K562 (cell line): Measurements from ENCODE around the gene VAMP8. TPM values are rescaled to one million over a fixed set of nuclear protein-coding genes. Genes with fewer than 3 reads are reported as not detected.
A peak's percentile ranks its signal among the peaks of the same experiment; 100 is the strongest.

Experiments
- ADNP ChIP-seq: fragments of 200-800 bp; sonication (Bioruptor generic); IDR thresholded peaks from 2 replicates; pipeline ENCODE4 v1.6.1; 2016; ENCODE audit warnings: missing genetic modification characterization, missing compliant biosample characterization
- FOXJ2 ChIP-seq: fragments of 200-800 bp; sonication (Bioruptor generic); IDR thresholded peaks from 2 replicates; pipeline ENCODE4 v1.6.1; 2016; ENCODE audit warnings: missing genetic modification characterization, missing compliant biosample characterization
- MAFG ChIP-seq: fragments of 450-650 bp; conservative IDR thresholded peaks from 2 replicates; pipeline ENCODE4 v1.6.1; 2016; ENCODE audit warnings: missing genetic modification characterization, missing compliant biosample characterization
- MEF2A ChIP-seq: IDR thresholded peaks from 2 replicates; pipeline ENCODE4 v1.6.1; 2011; ENCODE audit warnings: low read depth, mild to moderate bottlenecking, low read length, moderate library complexity; ENCODE audit not compliant: control insufficient read depth
- MTA3 ChIP-seq: fragments of 450-650 bp; formaldehyde crosslinking; IDR thresholded peaks from 2 replicates; pipeline ENCODE4 v1.6.1; 2017; ENCODE audit warnings: mild to moderate bottlenecking, borderline replicate concordance
- POLR2AphosphoS5 ChIP-seq: IDR thresholded peaks from 2 replicates; pipeline ENCODE4 v1.6.1; 2011; ENCODE audit warnings: mild to moderate bottlenecking, low read depth, low read length, moderate library complexity; ENCODE audit not compliant: control insufficient read depth, insufficient read depth
- PYGO2 ChIP-seq: fragments of 450-650 bp; IDR thresholded peaks from 2 replicates; pipeline ENCODE4 v1.6.1; 2016; ENCODE audit warnings: mild to moderate bottlenecking, missing genetic modification characterization, moderate library complexity, missing compliant biosample characterization
- RFX1 ChIP-seq: fragments of 450-650 bp; IDR thresholded peaks from 2 replicates; pipeline ENCODE4 v1.6.1; 2016; ENCODE audit warnings: mild to moderate bottlenecking, moderate library complexity
- TAF1 ChIP-seq: IDR thresholded peaks from 2 replicates; pipeline ENCODE4 v1.6.1; 2011; ENCODE audit warnings: mild to moderate bottlenecking, low read length, moderate library complexity; ENCODE audit not compliant: insufficient read depth, control insufficient read depth, severe bottlenecking; ENCODE audit errors: extremely low read depth
- YBX1 ChIP-seq: fragments of 450-650 bp; IDR thresholded peaks from 2 replicates; pipeline ENCODE4 v1.7.1; 2016; ENCODE audit warnings: mild to moderate bottlenecking
- ZKSCAN1 ChIP-seq: fragments of 150-350 bp; IDR thresholded peaks from 2 replicates; pipeline ENCODE4 v1.6.1; 2016; ENCODE audit warnings: low read depth, low read length
- ZNF197 ChIP-seq: fragments of 200-800 bp; sonication (Bioruptor generic); IDR thresholded peaks from 2 replicates; pipeline ENCODE4 v1.6.1; 2016; ENCODE audit warnings: low read depth, missing genetic modification characterization, missing compliant biosample characterization
- ZNF77 ChIP-seq: fragments of 250-450 bp; sonication (Bioruptor Pico); IDR thresholded peaks from 2 replicates; pipeline ENCODE4 v1.5.0; 2020
- polyA plus RNA-seq, 8 experiments: library from polyadenylated mRNA; depleted of rRNA in 4 of 8; stranded (reverse) in 5 of 8; unstranded in 3 of 8; fragments of >200 nt; fragmentation: Nextera tagmentation in 2 of 8; fragmentation: Illumina TruSeq in 1 of 8; extraction: Ambion mirVana in 2 of 8; extraction: Trizol in 1 of 8; gene quantifications; 2 replicates each; pipeline versions ENCODE4 v1.2.1 to v1.2.3, GENCODE V29; 2011 to 2014; ENCODE audit warnings: inconsistent platforms in 1 of 8, missing spikeins in 1 of 8
- total RNA-seq, 7 experiments: library from RNA; depleted of rRNA in 6 of 7; stranded (reverse); fragments of >200 nt in 6 of 7; fragmentation: Illumina TruSeq in 2 of 7; extraction: Trizol in 2 of 7; gene quantifications; 2 replicates each; pipeline versions ENCODE4 v1.2.1 to v1.2.3, GENCODE V29; 2011 to 2021; ENCODE audit warnings: low replicate concordance in 1 of 7
- TF ChIP-seq, protein P1 (sequence below): sonication (generic); formaldehyde crosslinking; IDR thresholded peaks from 2 replicates; pipeline ENCODE4 v1.8.0; 2022; ENCODE audit warnings: mild to moderate bottlenecking, missing genetic modification reagents
- TF ChIP-seq, protein P2 (sequence below): IDR thresholded peaks from 2 replicates; pipeline ENCODE4 v1.6.1; 2012; ENCODE audit warnings: low read depth, low read length, improper control_type of control experiment, borderline replicate concordance
- TF ChIP-seq, protein P3 (sequence below): fragments of 250-450 bp; sonication (Bioruptor Pico); IDR thresholded peaks from 2 replicates; pipeline ENCODE4 v1.8.0; 2021; ENCODE audit warnings: borderline replicate concordance, mild to moderate bottlenecking, moderate library complexity; ENCODE audit not compliant: poor library complexity, severe bottlenecking
- TF ChIP-seq, protein P4 (sequence below): fragments of 450-650 bp; formaldehyde crosslinking; IDR thresholded peaks from 2 replicates; pipeline ENCODE4 v1.4.0; 2020; ENCODE audit warnings: mild to moderate bottlenecking, moderate library complexity

Gene VAMP8
- total and polyA plus RNA-seq, 9 of the 15 experiments (the other 6 are each of a cell fraction or from before 2014, with no cell fraction given), result 107 to 571 (median 248) TPM

DNA sequence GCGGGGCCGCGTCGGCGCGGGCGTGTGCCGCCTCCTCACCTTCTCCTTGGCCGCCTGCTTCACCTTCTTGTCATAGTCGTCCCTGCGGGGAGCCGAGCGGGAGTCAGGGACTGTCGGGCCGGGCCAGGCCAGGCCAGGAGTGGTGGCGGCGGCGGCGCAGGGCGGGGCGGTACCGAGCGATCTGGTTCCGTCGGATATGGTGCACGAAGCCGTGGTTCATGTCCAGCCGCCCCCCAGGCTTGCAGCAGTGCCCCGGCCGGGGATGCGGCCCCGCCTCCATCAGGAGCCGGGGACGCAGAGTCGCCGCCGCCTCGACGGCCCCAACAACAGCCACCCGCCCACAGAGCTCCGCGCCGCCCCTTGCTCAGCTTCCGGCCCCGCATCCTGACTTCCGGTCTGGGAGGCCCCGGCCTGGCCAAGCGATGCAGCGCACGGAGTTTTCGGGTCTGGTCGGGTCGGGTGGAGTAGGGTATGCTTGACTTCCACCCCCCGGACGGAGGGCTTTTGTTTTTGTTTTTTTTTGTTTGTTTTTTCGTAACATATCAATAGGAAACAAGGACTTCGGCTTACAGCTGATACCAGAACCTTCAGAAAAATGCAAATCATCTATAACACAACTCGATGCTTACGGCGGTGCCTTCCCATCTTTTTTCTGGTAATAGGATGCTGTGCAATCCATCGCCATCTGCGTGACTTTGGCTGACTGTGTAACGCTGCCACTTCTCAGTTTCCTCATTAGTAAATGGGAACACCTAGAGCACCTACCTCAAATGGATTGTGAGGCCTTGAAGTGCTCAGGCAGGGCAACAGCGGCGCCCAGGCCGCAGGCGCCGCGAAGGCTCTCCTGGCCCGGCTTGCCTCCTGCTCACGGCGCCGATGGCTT lies 34.6 kb downstream of the VAMP8 start, which contains the start of gene C2orf68 (continued):
- TF ChIP-seq, protein P1, sequence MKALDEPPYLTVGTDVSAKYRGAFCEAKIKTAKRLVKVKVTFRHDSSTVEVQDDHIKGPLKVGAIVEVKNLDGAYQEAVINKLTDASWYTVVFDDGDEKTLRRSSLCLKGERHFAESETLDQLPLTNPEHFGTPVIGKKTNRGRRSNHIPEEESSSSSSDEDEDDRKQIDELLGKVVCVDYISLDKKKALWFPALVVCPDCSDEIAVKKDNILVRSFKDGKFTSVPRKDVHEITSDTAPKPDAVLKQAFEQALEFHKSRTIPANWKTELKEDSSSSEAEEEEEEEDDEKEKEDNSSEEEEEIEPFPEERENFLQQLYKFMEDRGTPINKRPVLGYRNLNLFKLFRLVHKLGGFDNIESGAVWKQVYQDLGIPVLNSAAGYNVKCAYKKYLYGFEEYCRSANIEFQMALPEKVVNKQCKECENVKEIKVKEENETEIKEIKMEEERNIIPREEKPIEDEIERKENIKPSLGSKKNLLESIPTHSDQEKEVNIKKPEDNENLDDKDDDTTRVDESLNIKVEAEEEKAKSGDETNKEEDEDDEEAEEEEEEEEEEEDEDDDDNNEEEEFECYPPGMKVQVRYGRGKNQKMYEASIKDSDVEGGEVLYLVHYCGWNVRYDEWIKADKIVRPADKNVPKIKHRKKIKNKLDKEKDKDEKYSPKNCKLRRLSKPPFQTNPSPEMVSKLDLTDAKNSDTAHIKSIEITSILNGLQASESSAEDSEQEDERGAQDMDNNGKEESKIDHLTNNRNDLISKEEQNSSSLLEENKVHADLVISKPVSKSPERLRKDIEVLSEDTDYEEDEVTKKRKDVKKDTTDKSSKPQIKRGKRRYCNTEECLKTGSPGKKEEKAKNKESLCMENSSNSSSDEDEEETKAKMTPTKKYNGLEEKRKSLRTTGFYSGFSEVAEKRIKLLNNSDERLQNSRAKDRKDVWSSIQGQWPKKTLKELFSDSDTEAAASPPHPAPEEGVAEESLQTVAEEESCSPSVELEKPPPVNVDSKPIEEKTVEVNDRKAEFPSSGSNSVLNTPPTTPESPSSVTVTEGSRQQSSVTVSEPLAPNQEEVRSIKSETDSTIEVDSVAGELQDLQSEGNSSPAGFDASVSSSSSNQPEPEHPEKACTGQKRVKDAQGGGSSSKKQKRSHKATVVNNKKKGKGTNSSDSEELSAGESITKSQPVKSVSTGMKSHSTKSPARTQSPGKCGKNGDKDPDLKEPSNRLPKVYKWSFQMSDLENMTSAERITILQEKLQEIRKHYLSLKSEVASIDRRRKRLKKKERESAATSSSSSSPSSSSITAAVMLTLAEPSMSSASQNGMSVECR, result no peak
- peak; percentile 95 for TF ChIP-seq TAF1
- no peak for TF ChIP-seq YBX1
- 0 out of 2 replicates have a peak, but pooled peaks have one; percentile 48 for TF ChIP-seq ZNF197
- TF ChIP-seq, protein P2, sequence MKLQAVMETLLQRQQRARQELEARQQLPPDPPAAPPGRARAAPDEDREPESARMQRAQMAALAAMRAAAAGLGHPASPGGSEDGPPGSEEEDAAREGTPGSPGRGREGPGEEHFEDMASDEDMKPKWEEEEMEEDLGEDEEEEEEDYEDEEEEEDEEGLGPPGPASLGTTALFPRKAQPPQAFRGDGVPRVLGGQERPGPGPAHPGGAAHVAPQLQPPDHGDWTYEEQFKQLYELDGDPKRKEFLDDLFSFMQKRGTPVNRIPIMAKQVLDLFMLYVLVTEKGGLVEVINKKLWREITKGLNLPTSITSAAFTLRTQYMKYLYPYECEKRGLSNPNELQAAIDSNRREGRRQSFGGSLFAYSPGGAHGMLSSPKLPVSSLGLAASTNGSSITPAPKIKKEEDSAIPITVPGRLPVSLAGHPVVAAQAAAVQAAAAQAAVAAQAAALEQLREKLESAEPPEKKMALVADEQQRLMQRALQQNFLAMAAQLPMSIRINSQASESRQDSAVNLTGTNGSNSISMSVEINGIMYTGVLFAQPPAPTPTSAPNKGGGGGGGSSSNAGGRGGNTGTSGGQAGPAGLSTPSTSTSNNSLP, result no peak
- 0 out of 2 replicates have a peak, but pooled peaks have one; percentile 50 for TF ChIP-seq MTA3
- no peak for TF ChIP-seq RFX1
- TF ChIP-seq, protein P3, sequence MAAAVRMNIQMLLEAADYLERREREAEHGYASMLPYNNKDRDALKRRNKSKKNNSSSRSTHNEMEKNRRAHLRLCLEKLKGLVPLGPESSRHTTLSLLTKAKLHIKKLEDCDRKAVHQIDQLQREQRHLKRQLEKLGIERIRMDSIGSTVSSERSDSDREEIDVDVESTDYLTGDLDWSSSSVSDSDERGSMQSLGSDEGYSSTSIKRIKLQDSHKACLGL, result no peak
- no peak; the same call in 1 of the 2 replicates for TF ChIP-seq ADNP (tag)
- TF ChIP-seq ZKSCAN1, result no peak
- TF ChIP-seq, protein P4, sequence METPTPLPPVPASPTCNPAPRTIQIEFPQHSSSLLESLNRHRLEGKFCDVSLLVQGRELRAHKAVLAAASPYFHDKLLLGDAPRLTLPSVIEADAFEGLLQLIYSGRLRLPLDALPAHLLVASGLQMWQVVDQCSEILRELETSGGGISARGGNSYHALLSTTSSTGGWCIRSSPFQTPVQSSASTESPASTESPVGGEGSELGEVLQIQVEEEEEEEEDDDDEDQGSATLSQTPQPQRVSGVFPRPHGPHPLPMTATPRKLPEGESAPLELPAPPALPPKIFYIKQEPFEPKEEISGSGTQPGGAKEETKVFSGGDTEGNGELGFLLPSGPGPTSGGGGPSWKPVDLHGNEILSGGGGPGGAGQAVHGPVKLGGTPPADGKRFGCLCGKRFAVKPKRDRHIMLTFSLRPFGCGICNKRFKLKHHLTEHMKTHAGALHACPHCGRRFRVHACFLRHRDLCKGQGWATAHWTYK (CRISPR knock-in tag), result 0 out of 2 replicates have a peak, but pooled peaks have one; percentile 36
- no peak for TF ChIP-seq PYGO2 (tag)
- peak; percentile 35; the same call in 1 of the 2 replicates for TF ChIP-seq MAFG
- TF ChIP-seq MEF2A, result peak; percentile 18; the same call in 1 of the 2 replicates
- no peak for TF ChIP-seq FOXJ2 (tag)
- no peak for TF ChIP-seq ZNF77
- peak; percentile 95 for TF ChIP-seq POLR2AphosphoS5
